Osteoblast (primary cell): Measurements from ENCODE around the gene WWOX. TPM values are rescaled to one million over a fixed set of nuclear protein-coding genes. Genes with fewer than 3 reads are reported as not detected.

ENCODE experiments used
- DNase-seq: peaks from one replicate; pipeline ENCODE4 v3.0.0; 2011; ENCODE audit warnings: low spot score, mixed read lengths; ENCODE audit not compliant: insufficient read length; ENCODE audit errors: missing footprints
- H2AFZ ChIP-seq: 2 replicates; pipeline ENCODE4 v1.6.0; 2011; ENCODE audit warnings: mild to moderate bottlenecking, low read length
- H3K27ac ChIP-seq: 2 replicates; pipeline ENCODE4 v1.5.1; 2011; ENCODE audit warnings: mild to moderate bottlenecking, low read depth, low read length, moderate library complexity
- H3K27me3 ChIP-seq: 2 replicates; pipeline ENCODE4 v1.6.0; 2012; ENCODE audit warnings: mild to moderate bottlenecking, control low read depth, inconsistent platforms, low read length, moderate library complexity; ENCODE audit not compliant: insufficient read depth
- H3K36me3 ChIP-seq: 2 replicates; pipeline ENCODE4 v1.5.1; 2011; ENCODE audit warnings: mild to moderate bottlenecking, low read length, control low read depth, moderate library complexity; ENCODE audit not compliant: insufficient read depth
- H3K4me1 ChIP-seq: 2 replicates; pipeline ENCODE4 v1.5.1; 2011; ENCODE audit warnings: mild to moderate bottlenecking, low read length, control low read depth, moderate library complexity; ENCODE audit not compliant: insufficient read depth
- H3K4me2 ChIP-seq: 2 replicates; pipeline ENCODE4 v1.6.0; 2011; ENCODE audit warnings: mild to moderate bottlenecking, low read length; ENCODE audit not compliant: insufficient read depth
- H3K4me3 ChIP-seq: fragments of 200-600 bp; sonication (generic); 3 replicates; pipeline ENCODE4 v1.5.1; 2012; ENCODE audit warnings: mild to moderate bottlenecking, low read length, inconsistent platforms; ENCODE audit not compliant: insufficient read depth
- H3K79me2 ChIP-seq: 2 replicates; pipeline ENCODE4 v1.6.0; 2012; ENCODE audit warnings: mild to moderate bottlenecking, low read length, control low read depth, inconsistent platforms; ENCODE audit not compliant: insufficient read depth
- H3K9me3 ChIP-seq: 2 replicates; pipeline ENCODE4 v1.5.1; 2011; ENCODE audit warnings: low read depth, low read length, control low read depth
- H4K20me1 ChIP-seq: 2 replicates; pipeline ENCODE4 v1.6.0; 2012; ENCODE audit warnings: mild to moderate bottlenecking, low read length, control low read depth; ENCODE audit not compliant: insufficient read depth
- total RNA-seq: library from RNA; depleted of rRNA; stranded (reverse); fragments of >200 nt; gene quantifications from 2 replicates; pipeline ENCODE4 v1.2.3, GENCODE V29; 2012
- TF ChIP-seq, protein P1 (sequence below): IDR thresholded peaks from 2 replicates; pipeline ENCODE4 v1.5.1; 2011; ENCODE audit warnings: mild to moderate bottlenecking, low read depth, low read length, moderate library complexity; ENCODE audit errors: extremely low read depth

The WWOX gene
- total RNA-seq, 1 donor = 23.9 TPM

GRCh38 chr16:78485917-78486257 is 386.4 kb downstream of the WWOX start:
- no peak overlapping the region for H2AFZ ChIP-seq
- H3K36me3 ChIP-seq = no peaks in the 10 kb centered on the region
- H3K9me3 ChIP-seq = no peaks in the 10 kb centered on the region
- H3K79me2 ChIP-seq = no peaks in the 10 kb centered on the region
- TF ChIP-seq, protein P1, sequence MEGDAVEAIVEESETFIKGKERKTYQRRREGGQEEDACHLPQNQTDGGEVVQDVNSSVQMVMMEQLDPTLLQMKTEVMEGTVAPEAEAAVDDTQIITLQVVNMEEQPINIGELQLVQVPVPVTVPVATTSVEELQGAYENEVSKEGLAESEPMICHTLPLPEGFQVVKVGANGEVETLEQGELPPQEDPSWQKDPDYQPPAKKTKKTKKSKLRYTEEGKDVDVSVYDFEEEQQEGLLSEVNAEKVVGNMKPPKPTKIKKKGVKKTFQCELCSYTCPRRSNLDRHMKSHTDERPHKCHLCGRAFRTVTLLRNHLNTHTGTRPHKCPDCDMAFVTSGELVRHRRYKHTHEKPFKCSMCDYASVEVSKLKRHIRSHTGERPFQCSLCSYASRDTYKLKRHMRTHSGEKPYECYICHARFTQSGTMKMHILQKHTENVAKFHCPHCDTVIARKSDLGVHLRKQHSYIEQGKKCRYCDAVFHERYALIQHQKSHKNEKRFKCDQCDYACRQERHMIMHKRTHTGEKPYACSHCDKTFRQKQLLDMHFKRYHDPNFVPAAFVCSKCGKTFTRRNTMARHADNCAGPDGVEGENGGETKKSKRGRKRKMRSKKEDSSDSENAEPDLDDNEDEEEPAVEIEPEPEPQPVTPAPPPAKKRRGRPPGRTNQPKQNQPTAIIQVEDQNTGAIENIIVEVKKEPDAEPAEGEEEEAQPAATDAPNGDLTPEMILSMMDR = no peak
- no peaks in the 10 kb centered on the region for H3K27me3 ChIP-seq
- no peak overlapping the region for H3K27ac ChIP-seq
- H3K4me2 ChIP-seq = no peak overlapping the region
- DNase-seq = no peak
- no peaks in the 10 kb centered on the region for H4K20me1 ChIP-seq
- no peaks in the 10 kb centered on the region for H3K4me1 ChIP-seq
- no peak overlapping the region for H3K4me3 ChIP-seq

DNA sequence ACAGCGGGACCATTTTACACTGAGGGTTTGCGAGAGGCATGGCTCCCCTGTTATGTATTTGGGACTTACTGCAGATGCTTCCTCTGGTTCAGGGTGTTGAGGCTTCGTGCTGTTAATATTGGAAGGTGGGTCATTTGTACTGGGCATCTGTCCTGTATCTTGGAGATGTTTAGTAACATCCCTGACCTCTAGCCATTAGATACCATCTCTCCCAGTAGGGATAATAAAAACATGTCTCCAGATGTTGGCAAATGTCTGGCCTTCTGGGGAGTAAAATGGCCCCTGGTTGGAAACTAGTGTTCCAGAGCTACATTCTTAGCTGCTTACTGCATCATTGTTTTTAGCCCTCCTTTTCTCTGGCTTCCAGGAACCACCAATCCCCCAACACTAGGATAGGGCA is 388.0 kb downstream of the WWOX start:
- Histone ChIP-seq H2AFZ (no peak overlapping the region), H3K27ac (no peak overlapping the region), H4K20me1 (no peaks in the 10 kb centered on the region), H3K79me2 (no peaks in the 10 kb centered on the region), H3K4me3 (no peak overlapping the region), H3K4me1 (no peaks in the 10 kb centered on the region), H3K4me2 (no peak overlapping the region), H3K36me3 (no peaks in the 10 kb centered on the region), H3K9me3 (no peaks in the 10 kb centered on the region), H3K27me3 (no peaks in the 10 kb centered on the region)
- DNase-seq = no peak
- TF ChIP-seq, protein P1 = no peak

DNA sequence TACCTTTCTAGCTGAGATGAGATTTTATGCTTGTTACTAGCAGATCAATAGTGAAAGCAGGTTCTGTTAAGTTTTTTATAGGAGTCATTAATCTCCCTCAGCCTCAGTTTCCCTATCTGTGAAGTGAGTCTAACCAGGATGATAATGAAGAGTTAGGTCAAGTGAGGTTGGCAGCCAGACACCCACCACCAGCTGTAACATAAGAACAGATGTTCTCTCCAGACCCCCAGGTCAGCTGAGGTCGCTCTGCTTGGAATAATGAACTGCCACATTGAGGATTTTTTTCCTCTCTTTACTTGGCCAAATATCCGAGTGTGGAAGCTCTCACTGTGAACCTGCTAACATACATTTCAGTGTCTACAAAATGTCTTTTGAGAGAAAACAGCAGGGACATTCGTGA is 389.6 kb downstream of the WWOX start:
- Histone ChIP-seq H3K4me1 (no peaks in the 10 kb centered on the region), H3K36me3 (no peaks in the 10 kb centered on the region), H3K27me3 (no peaks in the 10 kb centered on the region), H3K9me3 (no peaks in the 10 kb centered on the region), H2AFZ (no peak overlapping the region), H3K79me2 (no peaks in the 10 kb centered on the region), H4K20me1 (no peaks in the 10 kb centered on the region), H3K27ac (no peak overlapping the region), H3K4me3 (no peak overlapping the region), H3K4me2 (no peak overlapping the region)
- TF ChIP-seq, protein P1 = no peak
- no peak for DNase-seq

GRCh38 chr16:78489631-78490030 is 390.2 kb downstream of the WWOX start:
- no peaks in the 10 kb centered on the region for H3K9me3 ChIP-seq
- DNase-seq = no peak
- no peak overlapping the region for H2AFZ ChIP-seq
- H3K27me3 ChIP-seq = no peaks in the 10 kb centered on the region
- H3K79me2 ChIP-seq = no peaks in the 10 kb centered on the region
- H4K20me1 ChIP-seq = no peaks in the 10 kb centered on the region
- no peak overlapping the region for H3K27ac ChIP-seq
- no peaks in the 10 kb centered on the region for H3K4me1 ChIP-seq
- no peak overlapping the region for H3K4me2 ChIP-seq
- no peak overlapping the region for H3K4me3 ChIP-seq
- H3K36me3 ChIP-seq = no peaks in the 10 kb centered on the region
- TF ChIP-seq, protein P1 = no peak
